ENCODE data around the gene SRGAP1. TPM values are rescaled to one million over a fixed set of nuclear protein-coding genes. Genes with fewer than 3 reads are reported as not detected.

Gene SRGAP1
- polyA plus RNA-seq, 4 donors, result 2.2 to 8.5 (median 4.0) TPM

- DNase-seq (no peak), FAIRE-seq (no peak)
- Histone ChIP-seq H3K4me1 (ENCODE audit: control insufficient read depth in 3 of 3, insufficient read depth in 2 of 3, low read depth in 1 of 3, low read length in 2 of 3) (no peaks in the 10 kb centered on the region), H3K36me3 (ENCODE audit: control insufficient read depth in 3 of 3, insufficient read depth in 2 of 3, low read depth in 1 of 3, low read length in 3 of 3) (peaks cover 1 to 11% (median 3%) of the 10 kb centered on the region in 3 donors), H3K9me3 (ENCODE audit: control insufficient read depth in 2 of 2, insufficient read depth in 1 of 2, low read depth in 1 of 2, low read length in 1 of 2) (no peaks in the 10 kb centered on the region), H3K4me3 (ENCODE audit: low read depth in 1 of 3, low read length in 3 of 3) (no peak overlapping the region), H3K27ac (ENCODE audit: low read depth in 1 of 3, low read length in 2 of 3) (no peak overlapping the region), H3K27me3 (ENCODE audit: control insufficient read depth in 3 of 3, insufficient read depth in 3 of 3, low read length in 3 of 3) (no peaks in the 10 kb centered on the region)
- WGBS, 3 donors, result 57 to 78% (median 75%) methylated on average over 5 of the region's 5 CpGs
Measured at GRCh38 chr12:64099397-64099796, 254.9 kb downstream of the SRGAP1 start.

GRCh38 chr12:64102339-64102738, 257.8 kb downstream of the SRGAP1 start:
- H3K9me3 ChIP-seq (ENCODE audit: control insufficient read depth in 2 of 2, insufficient read depth in 1 of 2, low read depth in 1 of 2, low read length in 1 of 2), result no peaks in the 10 kb centered on the region
- H3K4me1 ChIP-seq (ENCODE audit: control insufficient read depth in 3 of 3, insufficient read depth in 2 of 3, low read depth in 1 of 3, low read length in 2 of 3), result no peaks in the 10 kb centered on the region
- no peak overlapping the region for H3K4me3 ChIP-seq (ENCODE audit: low read depth in 1 of 3, low read length in 3 of 3)
- H3K27me3 ChIP-seq (ENCODE audit: control insufficient read depth in 3 of 3, insufficient read depth in 3 of 3, low read length in 3 of 3), result no peaks in the 10 kb centered on the region
- 82 to 87% (median 85%) methylated on average over 4 of the region's 4 CpGs for WGBS, 3 donors
- DNase-seq, result no peak
- H3K36me3 ChIP-seq (ENCODE audit: control insufficient read depth in 3 of 3, insufficient read depth in 2 of 3, low read depth in 1 of 3, low read length in 3 of 3), result peaks cover 0 to 9% (median 3%) of the 10 kb centered on the region in 3 donors
- H3K27ac ChIP-seq (ENCODE audit: low read depth in 1 of 3, low read length in 2 of 3), result no peak overlapping the region
- no peak for FAIRE-seq

- peaks cover 0 to 8% (median 0%) of the 10 kb centered on the region in 3 donors for H3K36me3 ChIP-seq (ENCODE audit: control insufficient read depth in 3 of 3, insufficient read depth in 2 of 3, low read depth in 1 of 3, low read length in 3 of 3)
- H3K27me3 ChIP-seq (ENCODE audit: control insufficient read depth in 3 of 3, insufficient read depth in 3 of 3, low read length in 3 of 3), result no peaks in the 10 kb centered on the region
- 84 to 92% (median 91%) methylated on average over 10 of the region's 10 CpGs for WGBS, 3 donors
- no peaks in the 10 kb centered on the region for H3K9me3 ChIP-seq (ENCODE audit: control insufficient read depth in 2 of 2, insufficient read depth in 1 of 2, low read depth in 1 of 2, low read length in 1 of 2)
- FAIRE-seq (no peak), DNase-seq (no peak)
- H3K27ac ChIP-seq (ENCODE audit: low read depth in 1 of 3, low read length in 2 of 3), result no peak overlapping the region
- no peak overlapping the region for H3K4me3 ChIP-seq (ENCODE audit: low read depth in 1 of 3, low read length in 3 of 3)
- H3K4me1 ChIP-seq (ENCODE audit: control insufficient read depth in 3 of 3, insufficient read depth in 2 of 3, low read depth in 1 of 3, low read length in 2 of 3), result no peaks in the 10 kb centered on the region
Measured at GRCh38 chr12:64103825-64104740, 259.6 kb downstream of the SRGAP1 start.

- no peak overlapping the region for H3K4me3 ChIP-seq (ENCODE audit: low read depth in 1 of 3, low read length in 3 of 3)
- H3K36me3 ChIP-seq (ENCODE audit: control insufficient read depth in 3 of 3, insufficient read depth in 2 of 3, low read depth in 1 of 3, low read length in 3 of 3), result peaks cover 0 to 9% (median 0%) of the 10 kb centered on the region in 3 donors
- WGBS, 3 donors, result 89 to 96% (median 90%) methylated on average over 3 of the region's 3 CpGs
- no peaks in the 10 kb centered on the region for H3K4me1 ChIP-seq (ENCODE audit: control insufficient read depth in 3 of 3, insufficient read depth in 2 of 3, low read depth in 1 of 3, low read length in 2 of 3)
- no peaks in the 10 kb centered on the region for H3K9me3 ChIP-seq (ENCODE audit: control insufficient read depth in 2 of 2, insufficient read depth in 1 of 2, low read depth in 1 of 2, low read length in 1 of 2)
- DNase-seq, result no peak
- FAIRE-seq, result no peak
- no peak overlapping the region for H3K27ac ChIP-seq (ENCODE audit: low read depth in 1 of 3, low read length in 2 of 3)
- H3K27me3 ChIP-seq (ENCODE audit: control insufficient read depth in 3 of 3, insufficient read depth in 3 of 3, low read length in 3 of 3), result no peaks in the 10 kb centered on the region
Measured at GRCh38 chr12:64105026-64105425, 260.5 kb downstream of the SRGAP1 start.

GRCh38 chr12:64107776-64108175, 263.3 kb downstream of the SRGAP1 start:
- H3K9me3 ChIP-seq (ENCODE audit: control insufficient read depth in 2 of 2, insufficient read depth in 1 of 2, low read depth in 1 of 2, low read length in 1 of 2), result no peaks in the 10 kb centered on the region
- H3K4me1 ChIP-seq (ENCODE audit: control insufficient read depth in 3 of 3, insufficient read depth in 2 of 3, low read depth in 1 of 3, low read length in 2 of 3), result no peaks in the 10 kb centered on the region
- peaks cover 0 to 13% (median 1%) of the 10 kb centered on the region in 3 donors for H3K36me3 ChIP-seq (ENCODE audit: control insufficient read depth in 3 of 3, insufficient read depth in 2 of 3, low read depth in 1 of 3, low read length in 3 of 3)
- no peak for FAIRE-seq
- DNase-seq, result no peak
- H3K27ac ChIP-seq (ENCODE audit: low read depth in 1 of 3, low read length in 2 of 3), result no peak overlapping the region
- H3K4me3 ChIP-seq (ENCODE audit: low read depth in 1 of 3, low read length in 3 of 3), result no peak overlapping the region
- 88 to 94% (median 92%) methylated on average over 1 of the region's 1 CpG for WGBS, 3 donors
- no peaks in the 10 kb centered on the region for H3K27me3 ChIP-seq (ENCODE audit: control insufficient read depth in 3 of 3, insufficient read depth in 3 of 3, low read length in 3 of 3)

GRCh38 chr12:64109706-64110105, 265.2 kb downstream of the SRGAP1 start:
- H3K4me1 ChIP-seq (ENCODE audit: control insufficient read depth in 3 of 3, insufficient read depth in 2 of 3, low read depth in 1 of 3, low read length in 2 of 3), result no peaks in the 10 kb centered on the region
- FAIRE-seq (no peak), DNase-seq (no peak)
- no peaks in the 10 kb centered on the region for H3K27me3 ChIP-seq (ENCODE audit: control insufficient read depth in 3 of 3, insufficient read depth in 3 of 3, low read length in 3 of 3)
- no peak overlapping the region for H3K4me3 ChIP-seq (ENCODE audit: low read depth in 1 of 3, low read length in 3 of 3)
- no peaks in the 10 kb centered on the region for H3K9me3 ChIP-seq (ENCODE audit: control insufficient read depth in 2 of 2, insufficient read depth in 1 of 2, low read depth in 1 of 2, low read length in 1 of 2)
- H3K36me3 ChIP-seq (ENCODE audit: control insufficient read depth in 3 of 3, insufficient read depth in 2 of 3, low read depth in 1 of 3, low read length in 3 of 3), result peaks cover 0 to 11% (median 2%) of the 10 kb centered on the region in 3 donors
- no peak overlapping the region for H3K27ac ChIP-seq (ENCODE audit: low read depth in 1 of 3, low read length in 2 of 3)
- 75 to 82% (median 80%) methylated on average over 4 of the region's 4 CpGs for WGBS, 3 donors

GRCh38 chr12:64110864-64111263, 266.4 kb downstream of the SRGAP1 start:
- Histone ChIP-seq H3K27me3 (ENCODE audit: control insufficient read depth in 3 of 3, insufficient read depth in 3 of 3, low read length in 3 of 3) (no peaks in the 10 kb centered on the region), H3K4me1 (ENCODE audit: control insufficient read depth in 3 of 3, insufficient read depth in 2 of 3, low read depth in 1 of 3, low read length in 2 of 3) (no peaks in the 10 kb centered on the region), H3K36me3 (ENCODE audit: control insufficient read depth in 3 of 3, insufficient read depth in 2 of 3, low read depth in 1 of 3, low read length in 3 of 3) (peaks cover 0 to 17% (median 2%) of the 10 kb centered on the region in 3 donors), H3K4me3 (ENCODE audit: low read depth in 1 of 3, low read length in 3 of 3) (no peak overlapping the region), H3K27ac (ENCODE audit: low read depth in 1 of 3, low read length in 2 of 3) (no peak overlapping the region), H3K9me3 (ENCODE audit: control insufficient read depth in 2 of 2, insufficient read depth in 1 of 2, low read depth in 1 of 2, low read length in 1 of 2) (no peaks in the 10 kb centered on the region)
- DNase-seq, result no peak
- no peak for FAIRE-seq

GRCh38 chr12:64116969-64117368, 272.5 kb downstream of the SRGAP1 start:
- no peaks in the 10 kb centered on the region for H3K27me3 ChIP-seq (ENCODE audit: control insufficient read depth in 3 of 3, insufficient read depth in 3 of 3, low read length in 3 of 3)
- H3K4me3 ChIP-seq (ENCODE audit: low read depth in 1 of 3, low read length in 3 of 3), result no peak overlapping the region
- DNase-seq (no peak), FAIRE-seq (no peak)
- H3K27ac ChIP-seq (ENCODE audit: low read depth in 1 of 3, low read length in 2 of 3), result no peak overlapping the region
- H3K4me1 ChIP-seq (ENCODE audit: control insufficient read depth in 3 of 3, insufficient read depth in 2 of 3, low read depth in 1 of 3, low read length in 2 of 3), result no peaks in the 10 kb centered on the region
- H3K36me3 ChIP-seq (ENCODE audit: control insufficient read depth in 3 of 3, insufficient read depth in 2 of 3, low read depth in 1 of 3, low read length in 3 of 3), result peaks cover 0 to 17% (median 4%) of the 10 kb centered on the region in 3 donors
- WGBS, 3 donors, result 89 to 95% (median 92%) methylated on average over 2 of the region's 2 CpGs
- no peaks in the 10 kb centered on the region for H3K9me3 ChIP-seq (ENCODE audit: control insufficient read depth in 2 of 2, insufficient read depth in 1 of 2, low read depth in 1 of 2, low read length in 1 of 2)

Measured in small intestine (tissue), 7 donors.